Testis (tissue), 3 donors: ENCODE data around the gene SLC16A10. TPM values are rescaled to one million over a fixed set of nuclear protein-coding genes. Genes with fewer than 3 reads are reported as not detected.

ENCODE experiments used
- DNase-seq: peaks from one replicate; pipeline ENCODE4 v3.0.0-alpha.2; 2019
- H3K27ac ChIP-seq, 2 donors: fragments of 200-600 bp; sonication (generic); one replicate each; pipeline ENCODE4 v1.5.1; 2019
- H3K27me3 ChIP-seq: fragments of 200-600 bp; sonication (generic); one replicate; pipeline ENCODE4 v1.5.1; 2019
- H3K36me3 ChIP-seq: fragments of 200-600 bp; sonication (generic); one replicate; pipeline ENCODE4 v1.5.1; 2017; ENCODE audit warnings: low read depth; ENCODE audit errors: missing control alignments
- H3K4me1 ChIP-seq: fragments of 200-600 bp; sonication (generic); one replicate; pipeline ENCODE4 v1.5.1; 2019
- H3K4me3 ChIP-seq, 2 donors: fragments of 200-600 bp; sonication (generic); one replicate each; pipeline ENCODE4 v1.5.1; 2017 to 2019
- H3K9me3 ChIP-seq: fragments of 200-600 bp; sonication (generic); one replicate; pipeline ENCODE4 v1.5.1; 2017
- POLR2A ChIP-seq: fragments of 450-650 bp; IDR thresholded peaks from one replicate; pipeline ENCODE4 v1.6.1; 2017; ENCODE audit warnings: antibody characterized with exemption, mild to moderate bottlenecking, moderate library complexity
- WGBS, 2 donors: methylation state at CpG; one replicate each; pipeline ENCODE4 v1.1.5; 2018; 5-methylcytosine and 5-hydroxymethylcytosine counted together
- intact Hi-C: fragments of 100-400 bp; cut with DNase I; formaldehyde crosslinking; loops from one replicate; pipeline ENCODE4 v1.15.1; 2023; ENCODE audit warnings: low total_unique reads
- polyA plus RNA-seq: library from polyadenylated mRNA; stranded (reverse); fragments of 350-450 nt; fragmentation: Illumina TruSeq; extraction: RNeasy Lipid Tissue Mini Kit (QIAGEN cat#74804); gene quantifications from one replicate; pipeline ENCODE4 v1.2.3, GENCODE V29; 2014; ENCODE audit warnings: low read depth, low replicate concordance; ENCODE audit not compliant: insufficient read depth
- total RNA-seq, 2 donors: library from RNA; depleted of rRNA; stranded (reverse); fragments of >200 nt; gene quantifications; one replicate each; pipeline ENCODE4 v1.2.3, GENCODE V29; 2016
- TF ChIP-seq, protein P1 (sequence below), 3 experiments: fragments of 450-650 bp in 2 of 3; fragments of 200-600 bp in 1 of 3; sonication (generic) in 1 of 3; IDR thresholded peaks; one replicate each; pipeline ENCODE4 v1.5.1; 2016 to 2019; ENCODE audit warnings: antibody characterized with exemption in 3 of 3, mild to moderate bottlenecking in 2 of 3, moderate library complexity in 1 of 3

The SLC16A10 gene
- total and polyA plus RNA-seq, 3 donors from 2014 or later: 9.0 to 16.9 (median 12.0) TPM

DNA sequence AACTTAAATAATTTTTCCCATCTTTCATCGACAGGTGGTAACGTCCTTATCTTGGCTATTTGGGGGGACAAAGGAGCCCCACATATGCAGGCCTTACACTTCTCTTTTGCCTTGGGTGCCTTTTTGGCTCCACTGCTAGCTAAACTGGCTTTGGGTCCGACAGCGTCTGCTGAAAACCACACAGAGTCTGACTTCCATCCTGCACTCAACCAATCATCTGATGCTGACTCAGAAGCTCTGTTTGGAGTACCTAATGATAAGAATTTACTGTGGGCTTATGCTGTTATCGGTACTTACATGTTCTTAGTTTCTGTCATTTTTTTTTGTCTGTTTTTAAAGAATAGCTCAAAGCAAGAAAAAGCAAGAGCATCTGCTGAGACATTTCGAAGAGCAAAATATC lies 178.5 kb downstream of the SLC16A10 start:
- TF ChIP-seq, protein P1, sequence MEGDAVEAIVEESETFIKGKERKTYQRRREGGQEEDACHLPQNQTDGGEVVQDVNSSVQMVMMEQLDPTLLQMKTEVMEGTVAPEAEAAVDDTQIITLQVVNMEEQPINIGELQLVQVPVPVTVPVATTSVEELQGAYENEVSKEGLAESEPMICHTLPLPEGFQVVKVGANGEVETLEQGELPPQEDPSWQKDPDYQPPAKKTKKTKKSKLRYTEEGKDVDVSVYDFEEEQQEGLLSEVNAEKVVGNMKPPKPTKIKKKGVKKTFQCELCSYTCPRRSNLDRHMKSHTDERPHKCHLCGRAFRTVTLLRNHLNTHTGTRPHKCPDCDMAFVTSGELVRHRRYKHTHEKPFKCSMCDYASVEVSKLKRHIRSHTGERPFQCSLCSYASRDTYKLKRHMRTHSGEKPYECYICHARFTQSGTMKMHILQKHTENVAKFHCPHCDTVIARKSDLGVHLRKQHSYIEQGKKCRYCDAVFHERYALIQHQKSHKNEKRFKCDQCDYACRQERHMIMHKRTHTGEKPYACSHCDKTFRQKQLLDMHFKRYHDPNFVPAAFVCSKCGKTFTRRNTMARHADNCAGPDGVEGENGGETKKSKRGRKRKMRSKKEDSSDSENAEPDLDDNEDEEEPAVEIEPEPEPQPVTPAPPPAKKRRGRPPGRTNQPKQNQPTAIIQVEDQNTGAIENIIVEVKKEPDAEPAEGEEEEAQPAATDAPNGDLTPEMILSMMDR (IDR thresholded peaks at IDR 0.05): no peak
- no peak for TF ChIP-seq POLR2A
- no peak overlapping the region for H3K4me3 ChIP-seq
- no peaks in the 10 kb centered on the region for H3K4me1 ChIP-seq
- WGBS, 2 donors: 93 to 95% methylated on average over 6 of the region's 6 CpGs
- DNase-seq: no peak
- H3K9me3 ChIP-seq: no peaks in the 10 kb centered on the region
- no peaks in the 10 kb centered on the region for H3K27me3 ChIP-seq
- intact Hi-C loops: no loop called here
- H3K27ac ChIP-seq: no peak overlapping the region
- no peaks in the 10 kb centered on the region for H3K36me3 ChIP-seq

DNA sequence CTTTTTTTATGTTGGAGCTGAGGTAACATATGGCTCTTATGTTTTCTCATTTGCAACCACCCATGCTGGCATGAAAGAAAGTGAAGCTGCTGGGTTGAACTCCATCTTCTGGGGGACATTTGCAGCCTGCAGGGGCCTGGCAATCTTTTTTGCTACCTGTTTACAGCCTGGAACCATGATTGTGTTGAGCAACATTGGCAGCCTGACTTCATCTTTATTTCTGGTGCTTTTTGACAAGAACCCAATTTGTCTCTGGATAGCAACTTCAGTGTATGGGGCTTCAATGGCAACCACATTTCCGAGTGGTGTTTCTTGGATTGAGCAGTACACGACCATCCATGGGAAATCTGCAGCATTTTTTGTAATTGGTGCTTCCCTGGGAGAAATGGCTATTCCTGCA lies 179.0 kb downstream of the SLC16A10 start:
- Histone ChIP-seq H3K9me3 (no peaks in the 10 kb centered on the region), H3K36me3 (no peaks in the 10 kb centered on the region), H3K27ac (no peak overlapping the region), H3K4me3 (no peak overlapping the region), H3K4me1 (no peaks in the 10 kb centered on the region), H3K27me3 (no peaks in the 10 kb centered on the region)
- intact Hi-C loops: no loop called here
- DNase-seq: no peak
- 89 to 98% methylated on average over 2 of the region's 2 CpGs for WGBS, 2 donors
- no peak for TF ChIP-seq POLR2A
- TF ChIP-seq, protein P1 (IDR thresholded peaks at IDR 0.05): no peak

DNA sequence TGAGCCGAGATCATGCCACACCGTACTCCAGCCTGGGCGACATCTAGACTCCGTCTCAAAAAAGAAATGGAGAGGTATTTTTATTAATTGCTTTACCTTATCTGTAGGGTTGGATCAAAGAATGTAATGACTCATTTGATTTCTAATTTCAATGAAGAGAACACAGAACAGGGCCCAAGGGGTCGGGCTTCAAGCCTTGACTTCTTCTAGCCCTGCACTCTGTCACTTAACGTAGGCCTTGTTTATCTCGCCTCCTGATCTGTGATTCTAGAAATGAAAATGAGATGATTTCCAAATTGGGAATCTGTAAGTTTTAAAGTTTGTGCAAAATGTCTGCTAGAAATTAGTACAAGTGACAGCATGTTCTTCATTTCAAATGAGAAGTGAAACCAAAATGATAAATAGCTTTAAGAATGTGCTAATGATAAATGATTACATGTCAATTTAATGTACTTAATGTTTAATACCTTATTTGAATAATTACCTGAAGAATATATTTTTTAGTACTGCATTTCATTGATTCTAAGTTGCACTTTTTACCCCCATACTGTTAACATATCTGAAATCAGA lies 180.5 kb downstream of the SLC16A10 start:
- Histone ChIP-seq H3K9me3 (no peaks in the 10 kb centered on the region), H3K27ac (no peak overlapping the region), H3K4me1 (no peaks in the 10 kb centered on the region), H3K4me3 (no peak overlapping the region), H3K27me3 (no peaks in the 10 kb centered on the region), H3K36me3 (no peaks in the 10 kb centered on the region)
- intact Hi-C loops: no loop called here
- DNase-seq: no peak
- TF ChIP-seq POLR2A: no peak
- TF ChIP-seq, protein P1 (IDR thresholded peaks at IDR 0.05): no peak
- 89 to 97% methylated on average over 7 of the region's 7 CpGs for WGBS, 2 donors

DNA sequence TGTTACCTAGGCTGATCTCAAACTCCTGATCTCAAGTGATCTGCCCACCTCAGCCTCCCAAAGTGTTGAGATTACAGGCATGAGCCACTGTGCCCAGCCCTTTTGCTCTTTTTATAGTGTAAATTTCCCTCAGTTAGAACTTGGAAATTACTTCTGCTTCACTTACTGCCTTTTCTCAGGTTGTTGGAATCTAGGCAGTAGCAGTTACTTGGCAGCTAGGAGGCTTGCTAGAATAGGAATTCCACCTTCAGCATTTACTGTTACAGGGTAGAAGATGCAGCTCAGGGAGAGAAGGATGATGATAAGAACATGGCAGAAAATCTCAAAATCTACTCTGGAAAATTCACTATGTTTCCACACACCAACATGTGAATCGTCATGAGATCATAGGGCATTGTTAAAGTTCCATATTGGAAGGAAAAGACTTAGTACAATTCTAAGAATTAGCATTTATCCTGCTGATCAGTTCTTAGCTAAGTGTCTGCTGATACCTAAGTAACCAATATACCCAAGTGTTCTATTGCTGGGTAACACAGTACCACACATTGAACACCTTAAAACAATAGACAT lies 182.2 kb downstream of the SLC16A10 start:
- Histone ChIP-seq H3K4me3 (no peak overlapping the region), H3K27ac (no peak overlapping the region), H3K27me3 (no peaks in the 10 kb centered on the region), H3K4me1 (no peaks in the 10 kb centered on the region), H3K9me3 (no peaks in the 10 kb centered on the region), H3K36me3 (no peaks in the 10 kb centered on the region)
- DNase-seq: no peak
- intact Hi-C loops: no loop called here
- WGBS, 2 donors: 95% methylated on average over 1 of the region's 1 CpG
- TF ChIP-seq, protein P1 (IDR thresholded peaks at IDR 0.05): no peak
- no peak for TF ChIP-seq POLR2A

DNA sequence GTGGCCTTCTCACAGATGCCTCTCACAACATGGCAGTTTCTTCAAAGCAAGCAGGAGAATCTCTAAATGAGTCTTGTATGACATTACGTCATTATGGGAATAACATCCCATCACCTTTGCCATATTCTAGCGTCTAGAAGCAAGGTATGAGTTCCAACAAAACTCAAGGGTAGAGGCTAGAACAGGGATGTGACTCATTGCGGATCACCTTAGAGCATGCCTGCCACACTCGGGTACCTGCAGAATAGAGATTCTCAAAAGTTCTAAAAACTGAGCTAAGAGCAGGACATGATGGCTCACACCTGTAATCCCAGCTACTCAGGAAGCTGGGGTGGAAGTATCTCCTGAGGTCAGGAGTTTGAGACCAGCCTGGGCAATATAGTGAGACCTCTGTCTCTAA lies 182.8 kb downstream of the SLC16A10 start:
- intact Hi-C loops: no loop called here
- WGBS, 2 donors: 97 to 100% methylated on average over 4 of the region's 4 CpGs
- Histone ChIP-seq H3K27ac (no peak overlapping the region), H3K36me3 (no peaks in the 10 kb centered on the region), H3K4me1 (no peaks in the 10 kb centered on the region), H3K27me3 (no peaks in the 10 kb centered on the region), H3K4me3 (no peak overlapping the region), H3K9me3 (no peaks in the 10 kb centered on the region)
- DNase-seq: no peak
- TF ChIP-seq, protein P1 (IDR thresholded peaks at IDR 0.05): no peak
- TF ChIP-seq POLR2A: no peak
